Measurements from ENCODE around the gene EREG.

DNA sequence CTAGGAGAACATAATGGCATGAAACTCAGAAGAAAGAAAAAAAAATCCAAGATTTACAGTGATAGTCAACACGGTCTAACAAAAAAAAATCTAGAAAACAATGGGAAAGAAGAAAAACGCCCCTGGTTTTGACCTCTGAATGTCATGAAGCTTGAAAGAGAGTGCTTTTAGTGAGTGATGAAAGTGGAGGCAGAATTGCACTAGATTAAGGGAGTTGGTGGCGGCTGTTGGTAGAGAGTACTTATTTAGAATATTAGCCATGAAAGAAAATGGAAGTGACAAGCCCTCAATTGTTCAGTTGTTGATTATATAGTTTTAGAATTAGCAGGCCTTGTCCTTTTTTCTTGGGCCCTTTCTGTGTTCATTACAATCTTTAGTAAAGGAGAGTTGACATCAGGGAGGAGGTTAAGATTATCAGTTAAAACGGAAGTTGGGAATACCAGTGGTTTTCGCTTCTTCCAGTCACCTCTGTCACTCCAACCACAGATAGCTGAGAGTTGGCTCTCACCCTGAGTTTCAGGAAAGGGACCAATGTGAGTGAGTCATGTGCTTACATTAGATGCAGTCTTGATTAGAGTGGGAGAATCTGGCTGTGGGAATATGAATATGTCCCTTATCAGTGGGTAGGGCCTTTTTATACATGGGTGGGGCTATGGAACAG lies 29.7 kb downstream of the EREG start:
- TF ChIP-seq CTCF (IDR thresholded peaks at IDR 0.05), result no peak
- TF ChIP-seq POLR2A (IDR thresholded peaks at IDR 0.05), result no peak
